ENCODE data around the gene GPR158.

Gene GPR158

DNA sequence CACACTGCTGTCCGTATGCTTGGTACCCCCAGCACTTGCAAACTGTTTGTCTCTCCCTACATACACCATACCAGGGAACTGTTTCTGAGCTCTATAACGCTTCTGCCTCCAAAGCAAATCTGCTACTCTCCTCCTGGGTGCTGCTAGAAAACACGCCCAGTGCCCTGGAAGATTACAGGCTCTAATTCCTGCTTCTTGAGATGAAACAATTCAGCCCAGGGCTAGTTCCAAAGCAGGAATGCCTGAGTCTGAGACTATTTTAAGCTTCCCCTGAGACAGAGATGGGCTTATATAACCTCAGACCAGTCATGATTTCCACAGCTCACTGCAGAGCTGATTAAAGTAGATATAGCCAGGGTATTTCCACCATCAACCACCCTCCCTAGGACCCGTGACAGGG is 327.1 kb downstream of the GPR158 start:
- no peak for DNase-seq (ENCODE audit: low read depth, low spot score)
- H3K4me3 ChIP-seq (ENCODE audit: low read depth, low read length), result no peak overlapping the region
- CTCF ChIA-PET, result no interaction called here
- TF ChIP-seq, protein P1, sequence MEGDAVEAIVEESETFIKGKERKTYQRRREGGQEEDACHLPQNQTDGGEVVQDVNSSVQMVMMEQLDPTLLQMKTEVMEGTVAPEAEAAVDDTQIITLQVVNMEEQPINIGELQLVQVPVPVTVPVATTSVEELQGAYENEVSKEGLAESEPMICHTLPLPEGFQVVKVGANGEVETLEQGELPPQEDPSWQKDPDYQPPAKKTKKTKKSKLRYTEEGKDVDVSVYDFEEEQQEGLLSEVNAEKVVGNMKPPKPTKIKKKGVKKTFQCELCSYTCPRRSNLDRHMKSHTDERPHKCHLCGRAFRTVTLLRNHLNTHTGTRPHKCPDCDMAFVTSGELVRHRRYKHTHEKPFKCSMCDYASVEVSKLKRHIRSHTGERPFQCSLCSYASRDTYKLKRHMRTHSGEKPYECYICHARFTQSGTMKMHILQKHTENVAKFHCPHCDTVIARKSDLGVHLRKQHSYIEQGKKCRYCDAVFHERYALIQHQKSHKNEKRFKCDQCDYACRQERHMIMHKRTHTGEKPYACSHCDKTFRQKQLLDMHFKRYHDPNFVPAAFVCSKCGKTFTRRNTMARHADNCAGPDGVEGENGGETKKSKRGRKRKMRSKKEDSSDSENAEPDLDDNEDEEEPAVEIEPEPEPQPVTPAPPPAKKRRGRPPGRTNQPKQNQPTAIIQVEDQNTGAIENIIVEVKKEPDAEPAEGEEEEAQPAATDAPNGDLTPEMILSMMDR (IDR thresholded peaks at IDR 0.05; ENCODE audit: insufficient read depth, low read length, missing control alignments), result no peak
- POLR2A ChIA-PET, result no interaction called here

DNA sequence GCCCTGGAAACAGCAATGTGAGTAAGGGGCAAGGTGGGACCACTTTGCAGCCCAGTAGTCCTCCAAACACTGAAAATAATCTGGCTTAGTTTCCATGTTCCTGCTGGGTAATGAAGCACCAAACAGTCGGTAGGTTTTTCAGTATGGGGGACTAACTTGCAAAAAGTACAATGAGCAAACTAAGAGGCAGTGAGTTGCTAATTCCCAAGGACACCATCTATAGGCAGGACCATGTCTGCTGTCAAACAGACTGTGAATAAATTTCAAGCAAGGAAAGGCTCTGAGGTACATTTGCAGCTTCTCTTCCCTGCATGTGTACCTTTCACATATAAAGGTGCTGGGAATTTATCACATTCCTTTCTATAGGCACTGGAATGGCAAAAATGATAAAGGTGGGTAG is 327.7 kb downstream of the GPR158 start:
- POLR2A ChIA-PET, result no interaction called here
- H3K4me3 ChIP-seq (ENCODE audit: low read depth, low read length), result no peak overlapping the region
- no peak for DNase-seq (ENCODE audit: low read depth, low spot score)
- TF ChIP-seq, protein P1 (IDR thresholded peaks at IDR 0.05; ENCODE audit: insufficient read depth, low read length, missing control alignments), result no peak
- CTCF ChIA-PET, result no interaction called here

DNA sequence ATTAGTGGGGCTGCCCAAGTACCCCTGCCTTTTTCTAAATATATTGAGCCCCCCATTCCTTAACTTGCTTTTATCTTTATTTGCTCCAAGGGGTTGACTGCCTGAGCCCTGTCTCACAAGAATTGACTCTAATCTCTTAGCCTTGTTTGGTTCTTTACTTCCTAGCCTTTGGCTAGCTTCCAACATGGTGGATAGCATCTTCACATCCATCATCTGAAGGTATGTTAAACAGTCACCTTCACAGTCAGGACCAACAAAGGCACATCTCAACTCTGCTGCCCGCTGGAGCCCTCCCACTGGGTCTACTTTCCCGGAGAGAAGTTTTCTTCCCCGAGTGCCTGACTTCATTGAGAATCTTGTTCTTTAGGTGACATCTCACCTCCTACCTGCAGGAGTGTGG is 329.5 kb downstream of the GPR158 start:
- ChIA-PET POLR2A (no interaction called here), CTCF (no interaction called here)
- DNase-seq (ENCODE audit: low read depth, low spot score), result no peak
- TF ChIP-seq, protein P1 (IDR thresholded peaks at IDR 0.05; ENCODE audit: insufficient read depth, low read length, missing control alignments), result no peak
- H3K4me3 ChIP-seq (ENCODE audit: low read depth, low read length), result no peak overlapping the region

DNA sequence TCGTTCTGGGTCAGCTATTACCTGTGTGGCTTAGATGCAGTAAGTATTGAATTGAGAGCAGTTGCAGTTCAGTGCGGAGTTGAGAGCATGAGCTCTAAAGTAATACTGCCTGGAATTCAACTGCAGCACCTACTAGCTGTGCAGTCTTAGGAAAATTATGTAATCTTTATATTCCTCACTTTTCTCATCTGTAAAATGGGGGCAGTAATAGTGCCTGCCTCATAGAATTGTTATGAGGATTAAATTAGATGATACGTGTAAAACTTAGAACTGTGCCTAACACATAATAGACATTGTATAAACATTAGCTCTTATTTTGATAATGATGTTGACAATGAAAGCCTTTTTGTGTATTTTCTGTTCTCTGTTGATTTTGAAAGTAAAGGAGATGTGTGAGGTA is 330.0 kb downstream of the GPR158 start:
- TF ChIP-seq, protein P1 (IDR thresholded peaks at IDR 0.05; ENCODE audit: insufficient read depth, low read length, missing control alignments), result no peak
- ChIA-PET CTCF (no interaction called here), POLR2A (no interaction called here)
- no peak for DNase-seq (ENCODE audit: low read depth, low spot score)
- H3K4me3 ChIP-seq (ENCODE audit: low read depth, low read length), result no peak overlapping the region

DNA sequence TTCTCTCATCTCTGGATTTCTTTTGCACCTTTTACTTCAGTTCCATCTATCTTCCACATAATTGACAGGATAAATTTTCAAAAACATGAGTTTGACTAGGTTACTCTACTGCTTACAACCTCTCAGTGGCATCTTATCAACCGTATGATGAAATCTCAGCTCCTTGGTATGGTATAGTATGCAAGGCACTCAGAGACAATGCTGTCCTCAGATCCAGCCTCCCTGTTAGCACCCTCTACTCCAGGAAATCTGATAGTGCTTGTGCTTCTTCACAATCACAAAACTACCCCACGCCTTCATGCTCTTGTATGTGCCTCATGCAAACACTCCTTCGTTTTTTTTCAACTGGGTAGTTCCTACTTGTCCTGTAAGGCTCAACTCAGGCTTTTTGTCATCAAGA is 330.7 kb downstream of the GPR158 start:
- no peak for DNase-seq (ENCODE audit: low read depth, low spot score)
- ChIA-PET POLR2A (no interaction called here), CTCF (no interaction called here)
- H3K4me3 ChIP-seq (ENCODE audit: low read depth, low read length), result no peak overlapping the region
- TF ChIP-seq, protein P1 (IDR thresholded peaks at IDR 0.05; ENCODE audit: insufficient read depth, low read length, missing control alignments), result no peak

DNA sequence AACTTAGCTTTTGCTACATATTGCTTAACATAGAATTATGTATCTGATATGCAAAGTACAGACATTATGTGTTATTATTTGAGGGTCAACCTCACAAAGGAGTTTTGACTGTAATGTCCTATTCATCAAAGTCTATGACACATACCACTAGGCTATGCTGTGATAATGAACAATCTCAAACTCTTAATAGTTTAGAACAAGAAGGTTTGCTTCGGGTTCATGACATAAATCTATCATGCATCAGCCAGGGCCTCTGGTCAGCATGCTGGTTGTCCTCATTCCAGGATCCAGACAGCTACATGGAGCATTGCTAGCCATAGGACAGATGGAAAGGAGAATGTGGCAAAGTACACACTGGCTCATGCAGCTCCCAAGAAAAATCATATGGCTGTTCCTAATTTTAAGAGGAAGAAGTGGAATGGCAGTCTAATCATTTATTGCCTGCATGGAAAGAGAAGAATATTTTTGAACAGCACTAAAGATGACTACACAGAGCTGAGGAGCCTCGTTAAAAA is 332.1 kb downstream of the GPR158 start:
- POLR2A ChIA-PET, result no interaction called here
- CTCF ChIA-PET, result no interaction called here
- no peak for DNase-seq (ENCODE audit: low read depth, low spot score)
- H3K4me3 ChIP-seq (ENCODE audit: low read depth, low read length), result no peak overlapping the region
- TF ChIP-seq, protein P1 (IDR thresholded peaks at IDR 0.05; ENCODE audit: insufficient read depth, low read length, missing control alignments), result no peak

Data from AG04449 (cell line).